MG63 (cell line): Measurements from ENCODE around the gene MINAR1. TPM values are rescaled to one million over a fixed set of nuclear protein-coding genes. Genes with fewer than 3 reads are reported as not detected.

Experiments
- total RNA-seq: library from RNA; depleted of rRNA; stranded (reverse); fragments of >200 nt; shearing (Covaris generic); gene quantifications from 2 replicates; pipeline ENCODE4 v1.2.3, GENCODE V29; 2014; ENCODE audit warnings: low replicate concordance; rRNA removed

The MINAR1 gene
- total RNA-seq, 1 experiment from 2014 or later: 0.79 TPM

Other genes with a start within 250 kb of the MINAR1 start
- not detected in 2 replicates for gene ANKRD34C, start 149.6 kb upstream of the MINAR1 start, total RNA-seq
- 149 and 212 TPM in 2 replicates for gene TMED3, start 121.2 kb upstream of the MINAR1 start, total RNA-seq